ENCODE results near the gene C16orf90. TPM values are rescaled to one million over a fixed set of nuclear protein-coding genes. Genes with fewer than 3 reads are reported as not detected.

Gene C16orf90
- total and polyA plus RNA-seq, 2 experiments from 2014 or later = not detected

DNA sequence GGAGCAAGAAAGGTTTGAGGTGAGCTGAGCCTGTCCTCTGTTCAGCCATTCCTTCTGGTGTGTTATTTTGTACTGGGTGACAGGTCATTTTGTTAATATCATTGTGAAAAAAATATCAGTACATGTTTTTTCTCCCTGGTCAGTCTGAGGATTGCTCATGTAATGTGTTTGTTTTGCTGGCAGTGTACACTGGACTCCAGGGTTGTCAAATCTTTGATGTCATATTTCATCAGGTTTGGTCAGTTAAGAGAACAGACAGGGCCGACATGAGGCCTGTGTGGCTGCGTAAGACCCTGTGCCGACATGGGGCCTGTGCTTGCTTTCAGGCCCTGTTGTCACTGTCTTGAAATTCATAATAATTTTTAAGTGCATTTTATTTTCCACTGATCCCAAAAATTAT lies 28.0 kb upstream of the C16orf90 start:
- no peaks in the 10 kb centered on the region for H3K4me1 ChIP-seq (ENCODE audit: insufficient read depth)
- TF ChIP-seq EZH2 (IDR thresholded peaks at IDR 0.05; ENCODE audit: insufficient read depth, poor library complexity, severe bottlenecking) (no peak), EZH2phosphoT487 (IDR thresholded peaks at IDR 0.05; ENCODE audit: insufficient read depth, low read depth) (no peak)
- no peaks in the 10 kb centered on the region for H4K20me1 ChIP-seq (ENCODE audit: insufficient read depth)
- no peak overlapping the region for H3K9ac ChIP-seq
- DNase-seq = no peak
- H3K4me3 ChIP-seq = no peak overlapping the region
- H3K9me3 ChIP-seq (ENCODE audit: low read depth) = no peaks in the 10 kb centered on the region
- in situ Hi-C loops (cut with MboI) = no loop called here
- no peaks in the 10 kb centered on the region for H3K9me2 ChIP-seq (ENCODE audit: insufficient read depth)
- no peak overlapping the region for H3K4me2 ChIP-seq (ENCODE audit: unreplicated experiment)
- H3K27me3 ChIP-seq (replicated peaks; ENCODE audit: insufficient read depth) = no peaks in the 10 kb centered on the region
- H2AFZ ChIP-seq = no peak overlapping the region
- no peak overlapping the region for H3K27ac ChIP-seq
- H3K36me3 ChIP-seq (ENCODE audit: low read depth) = peaks cover 9% of the 10 kb centered on the region
- H3K79me2 ChIP-seq (ENCODE audit: insufficient read depth) = no peaks in the 10 kb centered on the region
- H3F3A ChIP-seq (ENCODE audit: insufficient read depth) = no peaks in the 10 kb centered on the region; the same call in 1 of the 2 replicates
- WGBS, 2 experiments (ENCODE audit: low coverage in 1 of 2, low lambda C conversion rate in 2 of 2, missing lambda C conversion rate in 2 of 2) = 95 to 99% methylated on average over 3 of the region's 3 CpGs

- no peak overlapping the region for H3K4me3 ChIP-seq
- in situ Hi-C loops (cut with MboI) = no loop called here
These were observed 25.6 kb upstream of the C16orf90 start for GRCh38 chr16:3520841-3521240.

DNA sequence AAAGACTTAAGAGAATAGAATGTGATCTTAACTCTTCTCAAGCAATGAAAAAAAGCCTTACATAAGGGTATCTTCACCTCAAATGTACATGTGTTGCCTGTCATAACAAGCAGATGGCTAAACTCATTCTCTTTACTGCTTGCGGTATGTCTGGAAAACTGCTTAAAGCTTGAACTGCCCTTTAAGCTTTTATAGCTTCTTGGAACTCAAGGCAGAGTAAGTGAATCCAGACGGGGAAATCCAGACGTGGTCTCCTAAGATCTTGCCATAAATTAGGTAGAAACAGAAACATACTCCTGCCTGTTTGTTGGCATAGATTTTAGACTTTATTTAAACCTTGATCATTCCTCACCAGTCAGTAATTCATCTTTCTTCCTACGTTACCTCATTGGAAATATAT lies 25.1 kb upstream of the C16orf90 start:
- no peak for DNase-seq
- WGBS, 2 experiments (ENCODE audit: low coverage in 1 of 2, low lambda C conversion rate in 2 of 2, missing lambda C conversion rate in 2 of 2) = 50 to 52% methylated on average over 4 of the region's 4 CpGs
- H3K4me3 ChIP-seq = no peak overlapping the region

More at GRCh38 chr16:3520841-3521240, 25.6 kb upstream of the C16orf90 start:
- H3K27ac ChIP-seq = no peak overlapping the region
- peaks cover 20% of the 10 kb centered on the region for H3K36me3 ChIP-seq (ENCODE audit: low read depth)
- 42 to 47% methylated on average over 8 of the region's 8 CpGs for WGBS, 2 experiments (ENCODE audit: low coverage in 1 of 2, low lambda C conversion rate in 2 of 2, missing lambda C conversion rate in 2 of 2)
- DNase-seq = no peak
- TF ChIP-seq EZH2phosphoT487 (IDR thresholded peaks at IDR 0.05; ENCODE audit: insufficient read depth, low read depth) (no peak), EZH2 (IDR thresholded peaks at IDR 0.05; ENCODE audit: insufficient read depth, poor library complexity, severe bottlenecking) (no peak)
- H3F3A ChIP-seq (ENCODE audit: insufficient read depth) = no peaks in the 10 kb centered on the region; the same call in 1 of the 2 replicates
- no peak overlapping the region for H3K4me2 ChIP-seq (ENCODE audit: unreplicated experiment)
- no peaks in the 10 kb centered on the region for H3K4me1 ChIP-seq (ENCODE audit: insufficient read depth)
- no peaks in the 10 kb centered on the region for H3K9me3 ChIP-seq (ENCODE audit: low read depth)
- H2AFZ ChIP-seq = no peak overlapping the region
- no peaks in the 10 kb centered on the region for H3K9me2 ChIP-seq (ENCODE audit: insufficient read depth)
- H3K27me3 ChIP-seq (replicated peaks; ENCODE audit: insufficient read depth) = no peaks in the 10 kb centered on the region
- no peaks in the 10 kb centered on the region for H4K20me1 ChIP-seq (ENCODE audit: insufficient read depth)
- H3K9ac ChIP-seq = no peak overlapping the region
- H3K79me2 ChIP-seq (ENCODE audit: insufficient read depth) = no peaks in the 10 kb centered on the region

DNA sequence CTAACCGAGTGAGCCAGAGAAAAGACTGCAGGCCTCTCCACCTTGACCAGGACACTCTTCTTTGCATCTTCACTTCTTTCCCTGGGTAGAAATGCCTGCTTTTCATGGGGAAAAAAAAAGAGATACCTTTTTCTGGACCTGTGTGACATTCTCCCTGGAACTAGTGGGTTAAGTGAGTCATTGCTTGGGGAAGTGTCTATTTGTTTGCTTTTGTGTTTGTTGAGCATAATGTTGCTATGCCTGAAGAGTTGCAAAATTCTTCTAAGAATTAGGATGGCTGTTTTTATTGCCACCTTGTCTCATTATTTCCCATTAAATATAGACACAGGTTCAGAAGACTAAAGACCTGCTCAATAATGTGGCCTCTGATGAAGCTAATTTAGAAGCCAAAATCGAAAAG lies 24.3 kb upstream of the C16orf90 start:
- no peak for TF ChIP-seq EZH2 (IDR thresholded peaks at IDR 0.05; ENCODE audit: insufficient read depth, poor library complexity, severe bottlenecking)
- TF ChIP-seq EZH2phosphoT487 (IDR thresholded peaks at IDR 0.05; ENCODE audit: insufficient read depth, low read depth) = no peak
- H3K9ac ChIP-seq = no peak overlapping the region
- DNase-seq = peak; percentile 32
- no peak overlapping the region for H2AFZ ChIP-seq
- H3K4me2 ChIP-seq (ENCODE audit: unreplicated experiment) = no peak overlapping the region
- no peak overlapping the region for H3K27ac ChIP-seq
- H3K4me1 ChIP-seq (ENCODE audit: insufficient read depth) = no peaks in the 10 kb centered on the region
- in situ Hi-C loops (cut with MboI) = no loop called here
- no peaks in the 10 kb centered on the region; the same call in 1 of the 2 replicates for H3F3A ChIP-seq (ENCODE audit: insufficient read depth)
- no peaks in the 10 kb centered on the region for H4K20me1 ChIP-seq (ENCODE audit: insufficient read depth)
- H3K79me2 ChIP-seq (ENCODE audit: insufficient read depth) = no peaks in the 10 kb centered on the region
- H3K27me3 ChIP-seq (replicated peaks; ENCODE audit: insufficient read depth) = no peaks in the 10 kb centered on the region
- WGBS, 2 experiments (ENCODE audit: low coverage in 1 of 2, low lambda C conversion rate in 2 of 2, missing lambda C conversion rate in 2 of 2) = 100% methylated on average over 2 of the region's 2 CpGs
- H3K9me3 ChIP-seq (ENCODE audit: low read depth) = no peaks in the 10 kb centered on the region
- no peak overlapping the region for H3K4me3 ChIP-seq
- H3K36me3 ChIP-seq (ENCODE audit: low read depth) = peaks cover 27% of the 10 kb centered on the region
- H3K9me2 ChIP-seq (ENCODE audit: insufficient read depth) = no peaks in the 10 kb centered on the region

More for the DNA sequence above, 25.1 kb upstream of the C16orf90 start:
- no peak overlapping the region for H3K4me2 ChIP-seq (ENCODE audit: unreplicated experiment)
- no peak overlapping the region for H3K9ac ChIP-seq
- no peak overlapping the region for H3K27ac ChIP-seq
- H3K4me1 ChIP-seq (ENCODE audit: insufficient read depth) = no peaks in the 10 kb centered on the region
- H3K79me2 ChIP-seq (ENCODE audit: insufficient read depth) = no peaks in the 10 kb centered on the region
- in situ Hi-C loops (cut with MboI) = no loop called here
- TF ChIP-seq EZH2 (IDR thresholded peaks at IDR 0.05; ENCODE audit: insufficient read depth, poor library complexity, severe bottlenecking) = no peak
- no peaks in the 10 kb centered on the region; the same call in 1 of the 2 replicates for H3F3A ChIP-seq (ENCODE audit: insufficient read depth)
- H3K9me2 ChIP-seq (ENCODE audit: insufficient read depth) = no peaks in the 10 kb centered on the region
- no peaks in the 10 kb centered on the region for H3K9me3 ChIP-seq (ENCODE audit: low read depth)
- no peaks in the 10 kb centered on the region for H4K20me1 ChIP-seq (ENCODE audit: insufficient read depth)
- no peak overlapping the region for H2AFZ ChIP-seq
- H3K27me3 ChIP-seq (replicated peaks; ENCODE audit: insufficient read depth) = no peaks in the 10 kb centered on the region
- H3K36me3 ChIP-seq (ENCODE audit: low read depth) = peaks cover 23% of the 10 kb centered on the region

GRCh38 chr16:3518986-3519348 lies 23.7 kb upstream of the C16orf90 start:
- Histone ChIP-seq H4K20me1 (ENCODE audit: insufficient read depth) (no peaks in the 10 kb centered on the region), H3K27ac (no peak overlapping the region), H3K9me2 (ENCODE audit: insufficient read depth) (no peaks in the 10 kb centered on the region), H3K9ac (no peak overlapping the region), H3K36me3 (ENCODE audit: low read depth) (peaks cover 33% of the 10 kb centered on the region), H3F3A (ENCODE audit: insufficient read depth) (no peaks in the 10 kb centered on the region; the same call in 1 of the 2 replicates), H3K4me3 (no peak overlapping the region), H3K27me3 (replicated peaks; ENCODE audit: insufficient read depth) (no peaks in the 10 kb centered on the region), H3K79me2 (ENCODE audit: insufficient read depth) (no peaks in the 10 kb centered on the region), H3K4me2 (ENCODE audit: unreplicated experiment) (no peak overlapping the region), H3K9me3 (ENCODE audit: low read depth) (no peaks in the 10 kb centered on the region), H3K4me1 (ENCODE audit: insufficient read depth) (no peaks in the 10 kb centered on the region), H2AFZ (no peak overlapping the region)
- in situ Hi-C loops (cut with MboI) = no loop called here
- TF ChIP-seq EZH2phosphoT487 (IDR thresholded peaks at IDR 0.05; ENCODE audit: insufficient read depth, low read depth) (no peak), EZH2 (IDR thresholded peaks at IDR 0.05; ENCODE audit: insufficient read depth, poor library complexity, severe bottlenecking) (no peak)
- no peak for DNase-seq
- 98% methylated on average over 8 of the region's 8 CpGs for WGBS, 2 experiments (ENCODE audit: low coverage in 1 of 2, low lambda C conversion rate in 2 of 2, missing lambda C conversion rate in 2 of 2)

Data from GM23248 (cell line).